Neural cell (in vitro differentiated cells): Measurements from ENCODE around the gene GET4.

Experiments
- EZH2 ChIP-seq: fragments of 200-600, 300-800 bp; shearing (Covaris generic), sonication (generic); IDR thresholded peaks from 2 replicates; pipeline ENCODE4 v1.6.1; 2014; ENCODE audit warnings: antibody characterized with exemption, low read length, borderline replicate concordance, mild to moderate bottlenecking; ENCODE audit not compliant: insufficient read depth, poor library complexity, severe bottlenecking
- MXI1 ChIP-seq: fragments of 450-650 bp; conservative IDR thresholded peaks from 2 replicates; pipeline ENCODE4 v1.6.1; 2014; ENCODE audit warnings: antibody characterized with exemption, mild to moderate bottlenecking; ENCODE audit not compliant: poor library complexity, severe bottlenecking
- POLR2AphosphoS5 ChIP-seq: IDR thresholded peaks from 2 replicates; pipeline ENCODE4 v1.6.1; 2012
- REST ChIP-seq: IDR thresholded peaks from 2 replicates; pipeline ENCODE4 v1.6.1; 2012; ENCODE audit warnings: borderline replicate concordance
- TAF1 ChIP-seq: IDR thresholded peaks from 2 replicates; pipeline ENCODE4 v1.6.1; 2012; ENCODE audit warnings: low read depth
- TF ChIP-seq, protein P1 (sequence below): fragments of 450-650 bp; IDR thresholded peaks from 2 replicates; pipeline ENCODE4 v1.5.1; 2014; ENCODE audit warnings: antibody characterized with exemption, mild to moderate bottlenecking, moderate library complexity; ENCODE audit not compliant: poor library complexity, severe bottlenecking

- TF ChIP-seq, protein P1, sequence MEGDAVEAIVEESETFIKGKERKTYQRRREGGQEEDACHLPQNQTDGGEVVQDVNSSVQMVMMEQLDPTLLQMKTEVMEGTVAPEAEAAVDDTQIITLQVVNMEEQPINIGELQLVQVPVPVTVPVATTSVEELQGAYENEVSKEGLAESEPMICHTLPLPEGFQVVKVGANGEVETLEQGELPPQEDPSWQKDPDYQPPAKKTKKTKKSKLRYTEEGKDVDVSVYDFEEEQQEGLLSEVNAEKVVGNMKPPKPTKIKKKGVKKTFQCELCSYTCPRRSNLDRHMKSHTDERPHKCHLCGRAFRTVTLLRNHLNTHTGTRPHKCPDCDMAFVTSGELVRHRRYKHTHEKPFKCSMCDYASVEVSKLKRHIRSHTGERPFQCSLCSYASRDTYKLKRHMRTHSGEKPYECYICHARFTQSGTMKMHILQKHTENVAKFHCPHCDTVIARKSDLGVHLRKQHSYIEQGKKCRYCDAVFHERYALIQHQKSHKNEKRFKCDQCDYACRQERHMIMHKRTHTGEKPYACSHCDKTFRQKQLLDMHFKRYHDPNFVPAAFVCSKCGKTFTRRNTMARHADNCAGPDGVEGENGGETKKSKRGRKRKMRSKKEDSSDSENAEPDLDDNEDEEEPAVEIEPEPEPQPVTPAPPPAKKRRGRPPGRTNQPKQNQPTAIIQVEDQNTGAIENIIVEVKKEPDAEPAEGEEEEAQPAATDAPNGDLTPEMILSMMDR: no peak
- TF ChIP-seq TAF1 (no peak), POLR2AphosphoS5 (no peak), MXI1 (no peak), EZH2 (no peak), REST (no peak)
Observed at GRCh38 chr7:900331-901040, 24.1 kb downstream of the GET4 start.
